Measurements from ENCODE around the gene GNB1. TPM values are rescaled to one million over a fixed set of nuclear protein-coding genes. Genes with fewer than 3 reads are reported as not detected.
"Not testable (repeated sequence)": the region's sequence is repeated elsewhere in the genome, so short reads cannot be mapped to it uniquely, and the experiment has no call there.

The GNB1 gene
- total RNA-seq, 1 donor from 2014 or later, result 427 TPM

DNA sequence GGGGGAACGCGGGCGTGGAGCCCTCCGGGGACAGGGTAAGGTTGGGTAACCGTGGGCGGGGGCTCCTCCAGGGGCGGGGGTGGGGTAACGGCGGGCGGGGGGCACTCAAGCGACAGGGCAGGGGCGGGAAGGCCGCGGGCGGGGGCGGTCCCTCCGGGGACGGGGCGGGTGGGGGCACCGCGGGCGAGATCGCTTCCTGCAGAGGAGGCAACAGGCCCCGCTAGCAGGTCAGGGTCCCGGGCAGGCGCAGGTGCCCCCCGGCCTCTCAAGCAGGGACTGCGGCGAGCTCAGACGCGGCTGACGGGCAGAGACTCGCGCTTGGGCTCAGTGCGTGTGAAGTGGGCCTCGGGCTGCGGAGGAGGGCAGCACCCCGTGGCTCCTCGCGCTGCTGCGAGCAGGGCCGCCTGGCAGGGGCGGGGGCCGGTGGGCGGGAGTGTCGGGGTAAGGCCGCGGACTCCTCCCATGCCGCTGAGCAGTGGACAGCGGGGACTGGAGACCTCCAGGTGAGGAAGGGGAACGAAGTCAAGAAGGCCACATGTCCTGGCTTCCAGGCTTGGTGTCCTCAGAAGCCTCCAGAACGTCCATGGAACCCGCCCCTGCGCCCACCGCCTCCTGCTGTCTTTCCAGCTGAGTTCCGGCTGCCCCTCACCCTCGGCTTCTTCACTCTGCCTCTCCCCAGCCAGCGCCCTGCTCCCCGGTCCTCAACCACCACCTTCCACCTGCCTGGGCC lies 627 bp upstream of the GNB1 start:
- peaks cover 34% of the 10 kb centered on the region for H3K4me1 Mint-ChIP-seq (ENCODE audit: unreplicated experiment)

DNA sequence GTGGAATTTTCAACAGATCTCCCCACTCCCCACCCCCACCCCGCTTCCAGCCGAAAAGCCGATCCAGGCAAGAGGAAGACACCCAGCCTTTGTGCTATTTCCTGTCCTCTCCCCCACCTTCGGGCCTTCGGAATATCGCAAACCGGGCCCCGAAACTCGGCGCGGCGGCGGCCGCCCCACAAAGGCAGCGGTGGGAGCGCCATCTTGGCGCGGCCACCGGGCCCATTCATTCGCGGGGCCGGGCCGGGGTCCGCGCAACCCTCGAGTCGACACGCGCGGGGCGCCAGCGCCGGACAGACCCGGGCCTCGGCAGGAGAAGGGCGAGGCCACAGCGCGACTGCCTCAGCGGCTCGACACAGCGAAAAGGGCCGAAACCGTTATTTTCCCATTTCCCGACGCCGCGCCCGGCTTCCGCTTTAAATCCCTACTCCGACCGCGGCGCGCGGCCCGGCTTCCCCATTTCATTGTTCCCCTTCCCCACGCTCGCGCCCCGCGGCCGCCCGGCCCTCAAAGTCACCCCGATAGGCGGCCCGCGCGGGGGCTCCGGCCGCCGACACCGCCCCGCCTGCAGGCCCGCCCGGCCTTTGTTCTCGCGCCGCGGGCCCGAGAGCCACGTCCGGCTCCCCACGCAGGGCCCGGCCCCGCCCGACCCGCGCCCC lies 911 bp downstream of the GNB1 start:
- Mint-ChIP-seq H3K4me1 (ENCODE audit: unreplicated experiment) (peaks cover 35% of the 10 kb centered on the region), H3K36me3 (ENCODE audit: low read depth, unreplicated experiment) (peaks cover 11% of the 10 kb centered on the region), H3K27ac (ENCODE audit: unreplicated experiment) (peak overlapping the region; percentile 93), H3K27me3 (ENCODE audit: unreplicated experiment) (peaks cover 24% of the 10 kb centered on the region), H3K9me3 (ENCODE audit: unreplicated experiment) (no peaks in the 10 kb centered on the region), H3K4me3 (ENCODE audit: unreplicated experiment) (peak overlapping the region; percentile 95)
- TF ChIP-seq, protein P1, sequence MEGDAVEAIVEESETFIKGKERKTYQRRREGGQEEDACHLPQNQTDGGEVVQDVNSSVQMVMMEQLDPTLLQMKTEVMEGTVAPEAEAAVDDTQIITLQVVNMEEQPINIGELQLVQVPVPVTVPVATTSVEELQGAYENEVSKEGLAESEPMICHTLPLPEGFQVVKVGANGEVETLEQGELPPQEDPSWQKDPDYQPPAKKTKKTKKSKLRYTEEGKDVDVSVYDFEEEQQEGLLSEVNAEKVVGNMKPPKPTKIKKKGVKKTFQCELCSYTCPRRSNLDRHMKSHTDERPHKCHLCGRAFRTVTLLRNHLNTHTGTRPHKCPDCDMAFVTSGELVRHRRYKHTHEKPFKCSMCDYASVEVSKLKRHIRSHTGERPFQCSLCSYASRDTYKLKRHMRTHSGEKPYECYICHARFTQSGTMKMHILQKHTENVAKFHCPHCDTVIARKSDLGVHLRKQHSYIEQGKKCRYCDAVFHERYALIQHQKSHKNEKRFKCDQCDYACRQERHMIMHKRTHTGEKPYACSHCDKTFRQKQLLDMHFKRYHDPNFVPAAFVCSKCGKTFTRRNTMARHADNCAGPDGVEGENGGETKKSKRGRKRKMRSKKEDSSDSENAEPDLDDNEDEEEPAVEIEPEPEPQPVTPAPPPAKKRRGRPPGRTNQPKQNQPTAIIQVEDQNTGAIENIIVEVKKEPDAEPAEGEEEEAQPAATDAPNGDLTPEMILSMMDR (IDR thresholded peaks at IDR 0.05; ENCODE audit: unreplicated experiment), result no peak
- peak; percentile 56 for DNase-seq (ENCODE audit: low spot score)

More for the DNA sequence above, 627 bp upstream of the GNB1 start:
- peak; percentile 62 for DNase-seq (ENCODE audit: low spot score)
- no peaks in the 10 kb centered on the region for H3K9me3 Mint-ChIP-seq (ENCODE audit: unreplicated experiment)
- peak overlapping the region; percentile 94 for H3K4me3 Mint-ChIP-seq (ENCODE audit: unreplicated experiment)
- peak overlapping the region; percentile 90 for H3K27ac Mint-ChIP-seq (ENCODE audit: unreplicated experiment)
- peaks cover 7% of the 10 kb centered on the region for H3K36me3 Mint-ChIP-seq (ENCODE audit: low read depth, unreplicated experiment)
- peaks cover 24% of the 10 kb centered on the region for H3K27me3 Mint-ChIP-seq (ENCODE audit: unreplicated experiment)
- TF ChIP-seq, protein P1 (IDR thresholded peaks at IDR 0.05; ENCODE audit: unreplicated experiment), result no peak

DNA sequence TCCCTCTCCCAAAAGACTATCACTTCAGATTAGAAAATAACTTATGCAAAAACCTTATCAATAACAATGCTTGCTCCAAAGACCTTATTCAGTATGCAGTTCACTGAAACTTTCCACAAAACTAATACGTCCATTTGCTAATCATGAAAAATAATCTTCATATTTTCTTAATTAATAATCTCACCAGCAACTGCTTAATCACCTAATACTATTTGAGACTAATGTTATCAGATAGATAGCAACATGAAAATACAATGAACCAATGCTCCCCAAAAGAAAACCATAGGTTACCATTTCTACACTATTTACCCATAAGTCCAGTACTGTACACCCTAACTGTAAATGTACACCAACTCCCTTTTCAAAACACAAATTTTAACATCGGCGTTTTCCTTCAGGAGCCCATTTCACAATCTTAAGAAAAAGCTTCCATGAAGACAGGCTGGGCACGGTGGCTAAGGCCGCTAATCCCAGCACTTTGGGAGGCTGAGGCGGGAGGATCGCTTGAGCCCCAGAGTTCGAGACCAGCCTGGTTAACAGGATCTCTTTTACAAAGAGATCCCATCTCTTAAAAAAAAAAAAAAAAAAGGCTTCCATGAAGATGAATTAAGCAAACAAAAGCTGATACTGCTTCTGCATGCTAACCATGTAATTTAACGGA lies 1.7 kb downstream of the GNB1 start:
- Mint-ChIP-seq H3K4me3 (ENCODE audit: unreplicated experiment) (peak overlapping the region; percentile 95), H3K36me3 (ENCODE audit: low read depth, unreplicated experiment) (peaks cover 11% of the 10 kb centered on the region), H3K27me3 (ENCODE audit: unreplicated experiment) (peaks cover 21% of the 10 kb centered on the region), H3K9me3 (ENCODE audit: unreplicated experiment) (no peaks in the 10 kb centered on the region), H3K27ac (ENCODE audit: unreplicated experiment) (peak overlapping the region; percentile 93), H3K4me1 (ENCODE audit: unreplicated experiment) (peaks cover 28% of the 10 kb centered on the region)
- DNase-seq (ENCODE audit: low spot score), result no peak
- TF ChIP-seq, protein P1 (IDR thresholded peaks at IDR 0.05; ENCODE audit: unreplicated experiment), result no peak

DNA sequence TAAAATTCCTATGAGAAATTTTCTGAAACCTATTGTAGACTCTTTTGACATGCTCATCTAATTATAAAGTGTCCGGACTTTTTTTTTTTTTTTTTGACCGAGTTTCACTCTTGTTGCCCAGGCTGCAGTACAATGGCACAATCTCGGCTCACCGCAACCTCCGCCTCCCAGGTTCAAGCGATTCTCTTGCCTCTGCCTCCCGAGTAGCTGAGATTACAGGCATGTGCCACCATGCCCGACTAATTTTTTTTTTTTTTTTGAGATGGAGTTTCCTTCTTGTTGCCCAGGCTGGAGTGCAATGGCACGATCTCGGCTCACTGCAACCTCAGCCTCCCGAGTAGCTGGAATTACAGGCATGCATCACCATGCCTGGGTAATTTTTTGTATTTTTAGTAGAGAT lies 7.0 kb downstream of the GNB1 start:
- peaks cover 35% of the 10 kb centered on the region for H3K4me1 Mint-ChIP-seq (ENCODE audit: unreplicated experiment)
- H3K27me3 Mint-ChIP-seq (ENCODE audit: unreplicated experiment), result peaks cover 12% of the 10 kb centered on the region
- H3K9me3 Mint-ChIP-seq (ENCODE audit: unreplicated experiment); DNase-seq (ENCODE audit: low spot score); H3K4me3 Mint-ChIP-seq (ENCODE audit: unreplicated experiment): not testable (repeated sequence)
- H3K27ac Mint-ChIP-seq (ENCODE audit: unreplicated experiment), result peak overlapping the region; percentile 10
- H3K36me3 Mint-ChIP-seq (ENCODE audit: low read depth, unreplicated experiment), result peaks cover 17% of the 10 kb centered on the region

DNA sequence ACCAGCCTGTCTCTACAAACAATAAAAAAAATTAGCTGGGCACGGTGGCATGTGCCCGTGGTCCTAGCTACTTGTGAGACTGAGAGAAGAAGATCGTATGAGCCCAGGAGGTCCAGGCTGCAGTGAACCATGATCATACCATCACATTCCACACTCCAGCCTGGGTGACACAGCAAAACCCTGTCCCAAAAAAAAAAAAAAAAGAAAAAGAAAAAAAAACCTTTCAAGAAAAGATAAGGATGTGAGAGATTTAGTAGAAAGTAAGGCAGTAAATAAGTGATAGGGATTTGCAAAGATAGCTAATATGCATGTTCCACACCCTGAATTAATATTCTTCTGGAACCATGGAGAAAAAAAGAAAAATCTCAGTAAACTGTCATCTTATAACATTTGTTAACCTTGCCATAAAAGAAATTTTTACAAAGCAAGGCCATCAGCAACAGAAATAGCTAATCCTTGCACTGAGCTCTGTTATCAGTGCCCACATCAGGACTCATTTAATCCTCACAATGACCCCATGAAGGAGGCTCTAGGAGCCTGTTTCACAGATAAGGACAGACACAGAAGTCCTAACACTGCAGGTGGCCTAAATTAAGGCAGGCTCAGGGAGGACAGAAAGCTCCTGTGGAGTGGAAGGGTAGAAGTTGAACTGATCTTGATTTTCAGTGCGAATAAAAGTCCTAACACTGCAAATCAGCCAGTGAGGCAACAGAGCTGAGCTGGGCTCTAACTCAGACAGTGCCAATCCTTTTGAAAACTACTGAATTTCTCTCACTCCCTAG lies 7.6 kb downstream of the GNB1 start:
- TF ChIP-seq, protein P1 (IDR thresholded peaks at IDR 0.05; ENCODE audit: unreplicated experiment), result no peak
- no peak overlapping the region for H3K4me3 Mint-ChIP-seq (ENCODE audit: unreplicated experiment)
- no peaks in the 10 kb centered on the region for H3K9me3 Mint-ChIP-seq (ENCODE audit: unreplicated experiment)
- no peak for DNase-seq (ENCODE audit: low spot score)
- peak overlapping the region; percentile 10 for H3K27ac Mint-ChIP-seq (ENCODE audit: unreplicated experiment)
- peaks cover 10% of the 10 kb centered on the region for H3K27me3 Mint-ChIP-seq (ENCODE audit: unreplicated experiment)
- H3K36me3 Mint-ChIP-seq (ENCODE audit: low read depth, unreplicated experiment), result peaks cover 21% of the 10 kb centered on the region
- peaks cover 37% of the 10 kb centered on the region for H3K4me1 Mint-ChIP-seq (ENCODE audit: unreplicated experiment)

Measured in endothelial cell (in vitro differentiated cells).